Uterus (tissue), 2 donors: ENCODE measurements around the gene LPAR1.

ENCODE experiments used
- POLR2A ChIP-seq, 2 donors: fragments of 450-650 bp; IDR thresholded peaks; one replicate each; pipeline ENCODE4 v1.6.1; 2016; ENCODE audit warnings: antibody characterized with exemption in 2 of 2, mild to moderate bottlenecking in 1 of 2, moderate library complexity in 1 of 2
- TF ChIP-seq, protein P1 (sequence below), 4 experiments: fragments of 200-600 bp in 2 of 4; fragments of 450-650 bp in 2 of 4; sonication (generic) in 2 of 4; IDR thresholded peaks; one replicate each; pipeline ENCODE4 v1.5.1; 2016 to 2019; ENCODE audit warnings: antibody characterized with exemption in 4 of 4, mild to moderate bottlenecking in 2 of 4, moderate library complexity in 1 of 4

GRCh38 chr9:111050819-111051218 lies 12.5 kb upstream of the LPAR1 start:
- TF ChIP-seq, protein P1, sequence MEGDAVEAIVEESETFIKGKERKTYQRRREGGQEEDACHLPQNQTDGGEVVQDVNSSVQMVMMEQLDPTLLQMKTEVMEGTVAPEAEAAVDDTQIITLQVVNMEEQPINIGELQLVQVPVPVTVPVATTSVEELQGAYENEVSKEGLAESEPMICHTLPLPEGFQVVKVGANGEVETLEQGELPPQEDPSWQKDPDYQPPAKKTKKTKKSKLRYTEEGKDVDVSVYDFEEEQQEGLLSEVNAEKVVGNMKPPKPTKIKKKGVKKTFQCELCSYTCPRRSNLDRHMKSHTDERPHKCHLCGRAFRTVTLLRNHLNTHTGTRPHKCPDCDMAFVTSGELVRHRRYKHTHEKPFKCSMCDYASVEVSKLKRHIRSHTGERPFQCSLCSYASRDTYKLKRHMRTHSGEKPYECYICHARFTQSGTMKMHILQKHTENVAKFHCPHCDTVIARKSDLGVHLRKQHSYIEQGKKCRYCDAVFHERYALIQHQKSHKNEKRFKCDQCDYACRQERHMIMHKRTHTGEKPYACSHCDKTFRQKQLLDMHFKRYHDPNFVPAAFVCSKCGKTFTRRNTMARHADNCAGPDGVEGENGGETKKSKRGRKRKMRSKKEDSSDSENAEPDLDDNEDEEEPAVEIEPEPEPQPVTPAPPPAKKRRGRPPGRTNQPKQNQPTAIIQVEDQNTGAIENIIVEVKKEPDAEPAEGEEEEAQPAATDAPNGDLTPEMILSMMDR (IDR thresholded peaks at IDR 0.05), result no peak
- TF ChIP-seq POLR2A (IDR thresholded peaks at IDR 0.05), result no peak
